ENCODE data around the gene ACTL7B.
"Not testable (repeated sequence)": the region's sequence is repeated elsewhere in the genome, so short reads cannot be mapped to it uniquely, and the experiment has no call there.

The ACTL7B gene, protein sequence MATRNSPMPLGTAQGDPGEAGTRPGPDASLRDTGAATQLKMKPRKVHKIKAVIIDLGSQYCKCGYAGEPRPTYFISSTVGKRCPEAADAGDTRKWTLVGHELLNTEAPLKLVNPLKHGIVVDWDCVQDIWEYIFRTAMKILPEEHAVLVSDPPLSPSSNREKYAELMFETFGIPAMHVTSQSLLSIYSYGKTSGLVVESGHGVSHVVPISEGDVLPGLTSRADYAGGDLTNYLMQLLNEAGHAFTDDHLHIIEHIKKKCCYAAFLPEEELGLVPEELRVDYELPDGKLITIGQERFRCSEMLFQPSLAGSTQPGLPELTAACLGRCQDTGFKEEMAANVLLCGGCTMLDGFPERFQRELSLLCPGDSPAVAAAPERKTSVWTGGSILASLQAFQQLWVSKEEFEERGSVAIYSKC

DNA sequence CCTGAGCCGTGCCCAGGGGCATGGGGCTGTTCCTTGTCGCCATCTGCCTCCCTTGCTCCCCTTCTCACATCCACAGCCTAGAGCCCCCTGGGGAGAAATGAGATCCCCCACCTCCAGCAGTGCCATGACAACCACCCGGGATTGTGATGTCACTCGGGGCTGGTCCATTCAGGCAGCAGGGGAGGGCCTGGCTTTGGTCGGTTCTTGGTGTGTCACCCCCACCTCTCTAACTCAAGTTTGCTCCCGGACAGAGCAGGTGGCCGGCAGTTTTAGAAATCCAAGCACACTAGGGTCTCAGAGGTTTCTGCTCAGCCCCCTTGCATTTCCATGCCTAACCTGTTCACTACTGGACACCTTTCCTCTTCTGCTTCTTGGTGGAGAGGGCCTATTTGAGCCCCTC is at the start of gene ACTL7B:
ACTL7B (minus strand) TSS at position 99 of the 400 bp plus-strand sequence; CDS start at position 43, 56 bp downstream.
- DNase-seq (ENCODE audit: low read depth in 2 of 3, low spot score in 2 of 3) = no peak

DNA sequence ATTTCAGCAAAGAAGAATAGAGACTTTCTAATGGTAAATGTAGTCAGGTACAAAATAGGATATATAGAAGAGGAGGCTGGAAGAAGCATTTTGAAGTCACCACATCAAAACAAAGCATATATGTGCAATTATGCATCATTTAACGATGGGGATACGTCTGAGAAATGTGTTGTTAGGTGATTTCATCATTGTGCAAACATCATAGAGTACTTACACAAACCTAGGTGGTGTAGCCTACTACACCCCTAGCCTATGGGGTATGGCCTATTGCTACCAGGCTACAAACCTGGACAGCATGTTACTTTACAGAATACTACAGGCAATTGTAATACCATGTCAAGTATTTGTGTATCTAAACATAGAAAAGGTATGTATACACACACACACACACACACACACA is 49.7 kb upstream of the ACTL7B start:
- no peak for DNase-seq (ENCODE audit: low read depth in 2 of 3, low spot score in 2 of 3)

DNA sequence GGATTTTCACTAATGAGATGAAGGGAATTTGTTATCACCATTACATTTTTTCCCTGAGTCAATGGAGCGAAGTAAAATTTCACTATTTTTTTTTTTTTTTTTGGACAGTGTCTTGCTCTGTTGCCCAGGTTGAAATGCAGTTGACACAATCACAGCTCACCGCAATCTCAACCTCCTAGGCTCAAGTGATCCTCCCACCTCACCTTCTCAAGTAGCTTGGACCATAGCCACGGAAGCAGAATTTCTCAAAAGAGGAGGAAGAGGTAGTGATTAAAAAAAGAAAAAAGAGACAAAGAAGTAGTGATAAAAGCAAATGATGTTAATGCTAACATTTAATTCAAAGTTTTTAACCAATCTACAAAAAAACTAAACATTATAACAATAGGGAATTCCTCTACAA is 48.4 kb upstream of the ACTL7B start:
- no peak for DNase-seq (ENCODE audit: low read depth in 2 of 3, low spot score in 2 of 3)

DNA sequence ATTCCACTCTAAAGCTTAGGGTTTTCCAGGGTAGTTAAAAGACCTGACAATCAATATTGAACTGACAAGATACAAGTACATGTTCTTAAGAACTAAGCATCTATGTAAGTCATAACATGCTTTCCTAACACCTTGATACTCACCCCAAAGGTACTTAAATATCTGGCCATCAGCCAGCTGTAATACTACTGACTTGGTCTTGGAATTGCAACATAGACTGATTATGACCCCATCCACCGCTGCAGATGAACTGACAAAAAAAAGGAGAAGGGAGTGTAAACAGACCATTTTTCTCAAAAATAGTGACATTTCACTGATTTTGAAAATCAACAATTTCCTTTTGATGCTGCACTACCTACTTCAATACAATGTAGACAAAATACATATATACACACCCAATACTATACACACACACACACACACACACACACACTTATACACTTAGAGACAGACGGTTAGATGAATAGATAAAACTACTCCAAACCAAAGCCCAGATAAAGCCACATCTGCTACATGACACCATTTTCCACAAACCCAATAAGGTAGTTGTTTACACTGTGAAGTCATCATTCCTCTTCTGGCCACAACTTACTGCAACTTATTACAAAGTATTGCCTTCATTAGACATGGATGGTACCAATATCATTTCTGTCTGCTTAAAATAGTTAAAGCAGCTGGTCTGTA is 47.8 kb upstream of the ACTL7B start:
- DNase-seq (ENCODE audit: low read depth in 2 of 3, low spot score in 2 of 3) = no peak

DNA sequence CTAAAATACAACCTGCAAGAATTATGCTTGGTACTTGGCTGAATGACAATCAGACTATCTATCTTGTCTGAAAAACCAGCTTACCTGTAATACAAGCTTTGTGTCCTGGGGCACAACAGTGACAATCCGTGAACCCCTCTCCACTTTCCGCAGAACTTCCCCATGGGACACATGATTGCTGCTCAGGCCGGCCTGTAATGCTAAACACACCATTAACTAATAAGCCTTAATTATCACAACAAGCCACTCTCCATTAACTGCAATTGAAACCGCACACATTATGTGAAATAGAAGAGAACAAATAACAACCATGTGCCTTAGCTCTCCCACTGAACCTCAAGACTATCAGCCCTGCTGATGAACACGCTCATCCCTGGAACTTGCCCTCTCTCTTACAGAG is 44.4 kb upstream of the ACTL7B start:
- no peak for DNase-seq (ENCODE audit: low read depth in 2 of 3, low spot score in 2 of 3)

DNA sequence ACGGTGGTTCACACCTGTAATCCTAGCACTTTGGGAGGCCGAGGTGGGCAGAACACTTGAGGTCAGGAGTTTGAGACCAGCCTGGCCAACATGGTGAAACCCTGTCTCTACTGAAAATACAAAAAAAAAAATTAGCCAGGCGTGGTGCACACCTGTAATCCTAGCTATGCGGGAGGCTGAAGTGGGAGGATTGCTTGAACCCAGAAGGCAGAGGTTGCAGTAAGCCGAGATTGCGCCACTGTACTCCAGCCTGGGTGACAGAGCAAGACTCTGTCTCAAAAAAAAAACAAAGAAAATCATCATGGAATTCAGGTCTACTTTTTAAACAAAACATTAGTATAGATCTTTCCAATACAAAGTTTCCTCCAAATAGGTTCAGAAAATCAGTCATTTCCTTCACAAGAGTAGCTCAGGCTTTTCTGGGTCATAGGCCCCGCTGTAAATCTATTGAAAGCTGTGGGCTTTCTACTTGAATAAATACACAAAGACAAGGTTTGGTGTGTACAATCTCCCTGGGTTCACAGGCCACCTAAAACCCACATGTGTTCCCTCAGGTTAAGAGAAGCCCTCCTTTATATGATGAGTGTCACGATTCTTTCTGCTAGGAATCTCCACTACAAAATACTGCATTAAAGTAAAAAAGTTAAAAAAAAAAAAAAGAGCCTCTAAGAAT is 43.4 kb upstream of the ACTL7B start:
- DNase-seq (ENCODE audit: low read depth in 2 of 3, low spot score in 2 of 3) = not testable (repeated sequence)

DNA sequence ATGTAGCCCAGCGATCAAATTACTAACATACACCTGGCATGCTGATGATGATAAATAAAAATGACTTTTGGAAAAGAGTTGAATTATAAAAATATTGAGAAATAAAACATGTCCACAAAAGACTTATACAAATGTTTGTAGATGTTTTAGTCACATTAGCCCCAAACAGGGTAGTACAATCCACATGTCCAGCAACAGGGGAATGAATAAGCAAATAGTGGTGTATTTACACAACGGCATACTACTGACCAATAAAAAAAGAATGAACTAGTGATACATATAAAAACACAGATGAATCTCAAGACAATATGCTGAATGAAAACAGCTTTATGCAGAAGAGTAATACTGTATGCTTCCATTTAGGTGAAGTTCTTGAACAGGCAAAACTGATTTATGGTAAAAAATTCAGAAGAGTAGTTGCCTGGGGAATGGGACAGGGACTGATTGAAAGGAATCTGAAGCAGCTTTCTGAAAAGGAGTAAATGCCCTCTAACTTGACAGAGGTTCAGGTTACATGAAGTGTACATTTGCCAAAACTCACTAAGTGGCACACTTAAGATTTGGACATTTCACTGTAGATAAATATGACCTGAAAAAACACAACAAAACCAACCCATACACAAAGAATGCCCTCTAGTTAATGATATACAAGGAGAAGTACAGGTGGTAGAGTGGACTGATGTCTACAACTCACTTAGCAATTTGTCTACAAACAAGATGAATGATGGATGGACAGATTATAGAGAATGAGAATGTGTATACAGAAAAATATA is 41.7 kb upstream of the ACTL7B start:
- no peak for DNase-seq (ENCODE audit: low read depth in 2 of 3, low spot score in 2 of 3)

DNA sequence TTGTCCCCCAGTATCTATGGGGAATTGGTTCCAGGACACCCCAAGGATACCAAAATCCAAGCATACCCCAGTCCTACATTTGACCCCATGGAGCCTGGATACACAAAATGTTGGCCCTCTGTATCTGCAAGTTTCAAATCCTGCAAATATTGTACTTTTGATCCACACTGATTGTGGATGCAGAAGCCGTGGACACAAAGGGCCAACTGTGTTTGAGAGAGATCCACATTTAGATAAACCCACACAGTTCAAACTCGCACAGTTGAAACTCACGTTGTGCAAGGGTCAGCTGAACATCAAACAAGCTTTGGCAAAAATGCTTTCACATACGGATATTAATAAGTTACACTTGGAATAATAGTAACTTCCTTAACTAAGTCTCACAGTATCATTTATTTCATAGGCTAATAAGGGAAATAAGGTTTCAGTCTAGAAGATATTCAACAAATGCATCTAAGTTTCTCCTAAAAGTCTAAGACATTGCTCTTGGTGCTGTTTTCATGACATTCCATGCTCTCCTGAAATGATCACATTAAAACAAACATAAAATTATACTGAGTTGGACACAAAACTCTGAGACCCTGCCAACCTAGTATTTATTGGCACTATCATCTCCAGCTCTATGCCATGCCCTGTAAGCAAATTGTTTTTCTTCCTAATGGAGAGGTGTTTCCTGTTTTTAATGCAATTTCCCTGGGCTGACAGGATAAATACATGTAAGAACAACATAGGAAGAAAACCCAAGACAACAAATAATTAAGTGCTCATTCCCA is 38.6 kb upstream of the ACTL7B start:
- no peak for DNase-seq (ENCODE audit: low read depth in 2 of 3, low spot score in 2 of 3)

DNA sequence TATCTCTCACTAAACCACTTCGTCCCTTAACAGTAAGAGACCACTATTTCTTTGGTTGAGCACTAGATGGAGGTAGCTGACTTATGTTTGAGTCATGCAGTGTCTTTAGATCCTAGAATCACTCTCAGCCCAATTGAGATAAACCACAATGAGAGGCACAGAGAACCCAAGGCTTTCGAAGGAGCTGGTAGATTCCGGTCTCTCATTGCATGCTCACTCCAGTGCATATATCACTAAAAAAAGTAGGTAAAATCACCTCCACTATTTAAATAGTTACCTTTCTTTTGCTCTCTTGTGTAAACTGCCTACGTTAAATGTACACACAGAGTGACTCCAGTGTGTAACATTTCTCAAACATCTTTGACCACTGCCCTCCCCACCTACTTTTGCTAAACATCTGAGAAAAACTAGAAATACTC is 33.9 kb upstream of the ACTL7B start:
- no peak for DNase-seq (ENCODE audit: low read depth in 2 of 3, low spot score in 2 of 3)

DNA sequence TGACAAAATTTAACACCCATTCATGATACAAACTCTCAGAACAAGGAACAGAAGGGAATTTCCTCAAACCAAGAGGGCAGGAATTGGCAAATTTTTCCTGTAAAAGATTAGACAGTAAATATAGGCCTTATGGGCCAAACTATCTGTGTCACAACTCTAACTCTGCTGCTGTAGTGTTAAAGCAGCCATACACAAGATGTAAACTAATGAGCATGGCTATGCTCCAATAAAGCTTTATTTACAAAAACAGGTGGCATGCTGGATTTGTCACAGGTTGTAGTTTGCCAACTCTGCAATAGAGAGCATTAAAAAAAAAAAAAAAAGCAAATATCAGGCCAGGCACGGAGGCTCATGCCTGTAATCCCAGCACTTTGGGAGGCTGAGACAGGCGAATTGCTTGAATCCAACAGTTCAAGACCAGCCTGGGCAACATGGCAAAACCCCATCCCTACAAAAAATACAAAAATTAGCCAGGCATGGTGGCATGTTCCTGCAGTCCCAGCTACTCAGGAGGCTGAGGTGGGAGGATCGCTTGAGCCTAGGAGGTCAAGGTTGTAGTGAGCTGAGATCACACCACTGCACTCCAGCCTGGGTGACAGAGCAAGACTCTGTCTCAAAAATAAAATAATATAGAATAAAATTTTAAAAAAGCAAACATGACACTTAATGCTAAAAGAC is 30.9 kb upstream of the ACTL7B start:
- not testable (repeated sequence) for DNase-seq (ENCODE audit: low read depth in 2 of 3, low spot score in 2 of 3)

DNA sequence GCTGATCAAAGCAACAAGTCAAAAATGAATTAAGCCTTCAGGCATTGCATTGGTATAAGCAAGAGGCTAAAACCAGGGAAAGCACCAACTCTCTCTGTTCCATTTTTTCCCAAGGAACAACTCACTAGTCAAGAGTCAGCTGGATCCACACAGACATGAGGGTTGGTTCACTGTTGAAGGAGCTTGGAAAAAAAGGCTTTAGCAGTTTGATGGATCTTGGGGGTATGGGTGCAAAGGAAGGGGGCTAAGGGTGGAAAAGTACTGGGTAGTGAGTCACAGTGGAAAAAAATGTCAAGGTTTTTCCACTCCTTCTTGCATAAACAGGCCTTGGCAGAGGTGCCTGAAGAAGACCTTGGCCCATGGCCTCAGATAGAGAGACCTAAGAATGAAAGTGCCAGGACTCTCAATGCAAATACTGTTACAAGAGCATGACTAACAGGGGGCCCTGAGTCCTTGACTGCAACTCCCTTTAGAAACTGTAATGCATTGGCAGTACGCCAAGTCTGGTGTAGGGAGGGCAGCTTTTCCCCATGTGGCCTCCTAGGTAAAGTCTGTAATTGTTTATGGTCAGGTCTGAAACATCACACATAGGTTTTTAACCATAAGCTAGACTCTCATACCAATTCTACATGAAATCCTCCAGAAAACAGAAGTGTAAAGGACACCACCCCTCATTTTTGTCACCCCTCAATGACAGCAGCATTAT is 30.0 kb upstream of the ACTL7B start:
- peak in 2 of 3 experiments; percentile 42 to 45 for DNase-seq (ENCODE audit: low read depth in 2 of 3, low spot score in 2 of 3)

DNA sequence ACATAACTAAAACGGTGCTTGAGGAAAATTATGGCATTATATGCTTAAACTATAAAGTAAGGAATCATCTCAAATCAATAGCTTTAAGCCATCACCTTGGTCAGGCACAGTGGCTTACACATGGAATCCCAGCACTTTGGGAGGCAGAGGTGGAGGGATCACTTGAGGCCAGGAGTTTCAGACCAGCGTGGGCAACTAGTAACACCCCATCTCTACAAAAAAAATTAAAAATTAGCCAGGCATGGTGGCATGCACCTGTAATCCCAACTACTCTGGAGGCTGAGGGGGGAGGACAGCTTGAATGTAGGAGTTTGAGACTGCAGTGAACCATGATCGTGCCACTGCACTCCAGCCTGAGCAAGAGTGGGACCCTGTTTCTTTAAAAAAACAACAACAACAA is 28.9 kb upstream of the ACTL7B start:
- no peak for DNase-seq (ENCODE audit: low read depth in 2 of 3, low spot score in 2 of 3)

DNA sequence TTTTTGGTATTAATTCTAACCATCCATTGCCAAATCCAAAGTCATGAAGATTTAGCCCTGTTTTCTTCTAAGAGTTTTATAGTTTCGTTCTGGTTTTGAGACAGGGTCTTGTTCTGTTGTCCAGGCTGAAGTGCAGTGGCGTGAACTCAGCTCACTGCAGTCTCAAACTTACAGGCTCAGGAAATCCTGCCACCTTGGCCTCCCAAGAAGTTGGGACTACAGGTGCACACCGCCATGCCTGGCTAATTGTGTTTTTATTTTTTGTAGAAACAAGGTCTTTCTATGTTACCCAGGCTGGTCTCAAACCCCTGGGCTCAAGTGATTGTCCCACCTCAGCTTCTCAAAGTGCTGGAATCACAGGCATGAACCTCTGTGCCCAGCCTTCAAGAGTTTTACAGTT is 27.3 kb upstream of the ACTL7B start:
- no peak for DNase-seq (ENCODE audit: low read depth in 2 of 3, low spot score in 2 of 3)

DNA sequence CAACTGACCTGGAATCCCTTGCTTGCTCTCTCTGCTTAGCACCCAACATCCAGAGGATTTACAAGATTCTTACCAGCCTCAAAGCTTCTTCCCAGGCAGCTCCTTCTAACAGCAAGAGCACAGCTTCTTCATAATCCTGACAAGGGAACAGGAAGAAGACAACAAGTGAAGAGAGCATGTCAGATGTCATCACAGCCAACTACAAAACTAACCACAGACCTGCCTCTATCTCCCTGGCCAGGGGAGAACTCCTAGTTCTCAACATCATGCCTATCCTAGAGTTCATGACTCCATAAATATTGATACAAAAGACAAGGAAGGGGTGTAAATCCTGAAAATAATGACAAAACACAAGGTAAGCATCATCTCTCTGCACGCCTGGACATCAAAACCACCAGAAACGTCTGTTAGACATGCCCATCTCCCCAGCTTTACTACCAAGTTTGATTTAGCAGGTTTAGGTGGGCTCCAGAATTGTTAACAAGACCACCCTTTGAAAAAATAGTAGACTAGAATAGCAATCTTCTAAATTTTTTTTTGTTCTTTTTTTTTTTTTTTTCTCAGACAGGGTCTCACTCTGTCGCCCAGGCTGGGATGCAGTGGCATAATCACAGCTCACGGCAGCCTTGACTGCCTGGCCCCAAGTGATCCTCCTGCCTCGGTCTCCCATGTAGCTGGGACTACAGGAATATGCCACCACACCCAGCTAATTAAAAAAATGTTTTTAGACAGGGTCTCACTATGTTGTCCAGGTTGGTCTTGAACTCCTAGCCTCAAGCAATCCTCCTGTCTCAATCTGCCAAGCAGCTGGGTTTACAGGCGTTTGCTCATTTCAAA is 26.5 kb upstream of the ACTL7B start:
- DNase-seq (ENCODE audit: low read depth in 2 of 3, low spot score in 2 of 3) = no peak

DNA sequence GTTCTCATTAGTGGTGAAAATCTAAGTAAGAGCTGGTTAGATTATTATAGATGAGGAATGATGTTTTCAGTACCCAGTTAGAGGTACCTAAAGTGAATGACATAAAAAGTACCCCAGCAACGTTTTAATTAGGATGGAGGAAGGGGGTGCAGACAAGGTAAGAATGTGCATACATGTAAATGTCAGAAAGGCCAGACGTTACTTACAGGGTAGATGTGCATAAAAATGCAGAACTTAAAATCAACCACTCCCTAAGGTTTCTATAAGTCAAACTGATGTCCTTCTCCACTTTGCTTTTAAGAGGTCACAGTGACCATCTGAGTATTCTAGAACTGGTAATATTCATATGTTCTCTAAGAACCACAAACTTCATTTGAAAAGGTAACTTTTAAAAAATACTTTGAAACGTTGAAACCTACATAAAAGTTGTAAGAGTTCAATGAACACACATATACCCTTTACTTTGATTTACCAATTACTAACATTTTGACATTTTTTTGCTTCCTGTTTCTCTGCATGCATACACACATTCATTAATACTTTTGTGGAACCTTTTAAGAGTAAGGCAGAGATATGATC is 25.0 kb upstream of the ACTL7B start:
- DNase-seq (ENCODE audit: low read depth in 2 of 3, low spot score in 2 of 3) = no peak

DNA sequence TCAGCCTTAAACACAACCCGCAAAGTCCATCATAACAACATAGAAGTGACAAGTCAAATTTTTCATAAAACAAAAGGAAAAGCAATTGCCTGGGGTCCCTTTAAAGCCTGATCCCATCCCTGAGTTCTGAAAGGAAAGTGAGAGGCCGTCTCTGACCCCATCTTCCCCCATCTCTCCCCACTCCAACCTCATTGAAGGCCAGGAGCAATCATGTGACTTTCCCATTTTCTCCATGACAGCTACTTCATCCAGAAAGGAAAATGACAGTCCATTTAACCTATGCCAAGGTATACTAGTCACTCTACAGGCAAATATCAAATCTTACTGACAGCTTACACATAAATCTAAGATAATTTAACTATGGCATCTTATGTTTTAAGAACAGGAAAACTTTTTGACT is 21.7 kb upstream of the ACTL7B start:
- no peak for DNase-seq (ENCODE audit: low read depth in 2 of 3, low spot score in 2 of 3)

DNA sequence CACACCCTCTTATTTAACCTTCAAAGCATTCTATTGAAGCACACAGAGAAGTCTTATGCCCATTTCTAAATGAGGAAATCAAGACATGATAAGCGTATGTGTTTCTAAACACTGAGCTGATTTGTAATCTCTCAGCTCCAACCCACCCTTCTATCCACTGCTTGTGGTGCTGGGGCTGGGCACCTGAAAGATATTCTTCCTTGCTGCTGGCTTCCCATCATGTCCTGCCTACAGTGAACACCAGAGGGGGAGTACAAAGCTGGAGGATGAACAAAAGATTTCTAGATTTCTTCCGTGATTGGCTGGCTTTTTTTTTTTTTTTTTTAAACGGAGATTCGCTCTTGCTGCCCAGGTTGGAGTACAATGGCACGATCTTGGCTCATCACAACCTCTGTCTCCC is 20.6 kb upstream of the ACTL7B start:
- no peak for DNase-seq (ENCODE audit: low read depth in 2 of 3, low spot score in 2 of 3)
